Natural killer cell treated with Interleukin-12 subunit alpha and Interleukin-12 subunit beta and Interleukin-15 and Interleukin-18, amount 100 ng/mL, for 72 hours (primary cell): ENCODE measurements around the gene CDH20. TPM values are rescaled to one million over a fixed set of nuclear protein-coding genes. Genes with fewer than 3 reads are reported as not detected.

ENCODE experiments used
- ATAC-seq, 2 donors: fragments of 150-1000 bp; cut with Tn5 transposase in 1 of 2; sonication (Bioruptor Pico), chemical (Tn5 transposase) in 1 of 2; 2 replicates each; pipeline ENCODE4 v1.10.0; 2021
- DNase-seq: peaks from one replicate; pipeline ENCODE4 v3.0.0; 2022; ENCODE audit warnings: low spot score
- H3K27ac Mint-ChIP-seq, 2 donors: 1 replicate in 1 of 2; 2 replicates in 1 of 2; pipeline ENCODE4 v1.8.0; 2022; ENCODE audit warnings: mixed read lengths in 2 of 2, mild to moderate bottlenecking in 1 of 2, moderate library complexity in 1 of 2
- H3K27me3 Mint-ChIP-seq, 2 donors: 1 replicate in 1 of 2; 2 replicates in 1 of 2; pipeline ENCODE4 v1.8.0; 2022; ENCODE audit warnings: mixed read lengths in 2 of 2
- H3K36me3 Mint-ChIP-seq: one replicate; pipeline ENCODE4 v1.8.0; 2022; ENCODE audit warnings: mixed read lengths
- H3K4me1 Mint-ChIP-seq, 2 donors: 1 replicate in 1 of 2; 2 replicates in 1 of 2; pipeline ENCODE4 v1.8.0; 2022; ENCODE audit warnings: low read depth in 2 of 2, mixed read lengths in 2 of 2, mild to moderate bottlenecking in 1 of 2
- H3K4me3 Mint-ChIP-seq: one replicate; pipeline ENCODE4 v1.8.0; 2022; ENCODE audit warnings: mixed read lengths
- H3K9me3 Mint-ChIP-seq: 2 replicates; pipeline ENCODE4 v1.8.0; 2022; ENCODE audit warnings: mixed read lengths
- total RNA-seq, 2 donors: library from RNA; stranded (reverse); gene quantifications; one replicate each; pipeline ENCODE4 v1.2.3, GENCODE V29; 2022

Gene CDH20
- total RNA-seq, 2 donors from 2014 or later = 0.10 TPM; not detected in 1

GRCh38 chr18:61474341-61474740 is 141.1 kb downstream of the CDH20 start:
- ATAC-seq (no peak), DNase-seq (no peak)
- no peak overlapping the region for H3K27ac Mint-ChIP-seq
- H3K27me3 Mint-ChIP-seq = peaks cover 6% of the 10 kb centered on the region in 2 donors
- H3K36me3 Mint-ChIP-seq = no peaks in the 10 kb centered on the region
- H3K9me3 Mint-ChIP-seq = no peaks in the 10 kb centered on the region
- H3K4me3 Mint-ChIP-seq = no peak overlapping the region
- H3K4me1 Mint-ChIP-seq = no peaks in the 10 kb centered on the region

- DNase-seq = no peak
- H3K4me3 Mint-ChIP-seq = no peak overlapping the region
Observed at GRCh38 chr18:61474918-61475317, 141.7 kb downstream of the CDH20 start.

GRCh38 chr18:61475931-61476330 is 142.7 kb downstream of the CDH20 start:
- DNase-seq (no peak), ATAC-seq (no peak)
- Mint-ChIP-seq H3K4me1 (no peaks in the 10 kb centered on the region), H3K9me3 (peaks cover 4% of the 10 kb centered on the region), H3K27me3 (peaks cover 6% of the 10 kb centered on the region in 2 donors), H3K27ac (no peak overlapping the region), H3K4me3 (no peak overlapping the region), H3K36me3 (no peaks in the 10 kb centered on the region)

More at GRCh38 chr18:61474918-61475317, 141.7 kb downstream of the CDH20 start:
- no peaks in the 10 kb centered on the region for H3K36me3 Mint-ChIP-seq
- no peaks in the 10 kb centered on the region for H3K4me1 Mint-ChIP-seq
- peaks cover 6% of the 10 kb centered on the region in 2 donors for H3K27me3 Mint-ChIP-seq
- no peak overlapping the region for H3K27ac Mint-ChIP-seq
- peaks cover 4% of the 10 kb centered on the region for H3K9me3 Mint-ChIP-seq
- ATAC-seq = no peak

- no peak overlapping the region for H3K4me3 Mint-ChIP-seq
- ATAC-seq (no peak), DNase-seq (no peak)
- peaks cover 2 to 5% of the 10 kb centered on the region in 2 donors for H3K27me3 Mint-ChIP-seq
- H3K4me1 Mint-ChIP-seq = no peaks in the 10 kb centered on the region
- H3K36me3 Mint-ChIP-seq = no peaks in the 10 kb centered on the region
- no peaks in the 10 kb centered on the region for H3K9me3 Mint-ChIP-seq
- no peak overlapping the region for H3K27ac Mint-ChIP-seq
Observed at GRCh38 chr18:61489334-61489733, 156.1 kb downstream of the CDH20 start.

- H3K27me3 Mint-ChIP-seq = peaks cover 0 to 2% of the 10 kb centered on the region in 2 donors
- no peak overlapping the region for H3K4me3 Mint-ChIP-seq
- ATAC-seq = no peak
- H3K27ac Mint-ChIP-seq = no peak overlapping the region
- no peaks in the 10 kb centered on the region for H3K9me3 Mint-ChIP-seq
- no peak for DNase-seq
- H3K4me1 Mint-ChIP-seq = no peaks in the 10 kb centered on the region
- no peaks in the 10 kb centered on the region for H3K36me3 Mint-ChIP-seq
Observed at GRCh38 chr18:61496374-61496773, 163.1 kb downstream of the CDH20 start.

- DNase-seq (no peak), ATAC-seq (no peak)
- Mint-ChIP-seq H3K9me3 (no peaks in the 10 kb centered on the region), H3K4me3 (no peak overlapping the region), H3K4me1 (no peaks in the 10 kb centered on the region), H3K27ac (no peak overlapping the region), H3K36me3 (no peaks in the 10 kb centered on the region), H3K27me3 (peaks cover 0 to 5% of the 10 kb centered on the region in 2 donors)
Observed at GRCh38 chr18:61497422-61497821, 164.2 kb downstream of the CDH20 start.

GRCh38 chr18:61502472-61502871 is 169.2 kb downstream of the CDH20 start:
- no peak overlapping the region for H3K4me3 Mint-ChIP-seq
- H3K4me1 Mint-ChIP-seq = no peaks in the 10 kb centered on the region
- DNase-seq (no peak), ATAC-seq (no peak)
- no peak overlapping the region for H3K27ac Mint-ChIP-seq
- H3K9me3 Mint-ChIP-seq = no peaks in the 10 kb centered on the region
- peaks cover 14% of the 10 kb centered on the region in 2 donors for H3K27me3 Mint-ChIP-seq
- no peaks in the 10 kb centered on the region for H3K36me3 Mint-ChIP-seq

GRCh38 chr18:61503688-61504087 is 170.5 kb downstream of the CDH20 start:
- DNase-seq (no peak), ATAC-seq (no peak)
- Mint-ChIP-seq H3K4me1 (no peaks in the 10 kb centered on the region), H3K4me3 (no peak overlapping the region), H3K27me3 (peaks cover 14 to 16% of the 10 kb centered on the region in 2 donors), H3K27ac (no peak overlapping the region), H3K36me3 (no peaks in the 10 kb centered on the region), H3K9me3 (no peaks in the 10 kb centered on the region)

GRCh38 chr18:61528961-61529360 is 195.7 kb downstream of the CDH20 start:
- no peaks in the 10 kb centered on the region for H3K27me3 Mint-ChIP-seq
- H3K9me3 Mint-ChIP-seq = no peaks in the 10 kb centered on the region
- no peaks in the 10 kb centered on the region for H3K36me3 Mint-ChIP-seq
- H3K4me1 Mint-ChIP-seq = no peaks in the 10 kb centered on the region
- no peak overlapping the region for H3K4me3 Mint-ChIP-seq
- H3K27ac Mint-ChIP-seq = no peak overlapping the region
- no peak for ATAC-seq
- DNase-seq = no peak

- no peak overlapping the region for H3K4me3 Mint-ChIP-seq
- no peaks in the 10 kb centered on the region for H3K4me1 Mint-ChIP-seq
- ATAC-seq = no peak
- no peaks in the 10 kb centered on the region for H3K9me3 Mint-ChIP-seq
- H3K27ac Mint-ChIP-seq = no peak overlapping the region
- H3K27me3 Mint-ChIP-seq = no peaks in the 10 kb centered on the region
- no peak for DNase-seq
- no peaks in the 10 kb centered on the region for H3K36me3 Mint-ChIP-seq
Observed at GRCh38 chr18:61530681-61531080, 197.5 kb downstream of the CDH20 start.

- H3K9me3 Mint-ChIP-seq = no peaks in the 10 kb centered on the region
- no peaks in the 10 kb centered on the region for H3K36me3 Mint-ChIP-seq
- H3K27me3 Mint-ChIP-seq = no peaks in the 10 kb centered on the region
- ATAC-seq (no peak), DNase-seq (no peak)
- no peak overlapping the region for H3K27ac Mint-ChIP-seq
- no peaks in the 10 kb centered on the region for H3K4me1 Mint-ChIP-seq
- H3K4me3 Mint-ChIP-seq = no peak overlapping the region
Observed at GRCh38 chr18:61531182-61531581, 198.0 kb downstream of the CDH20 start.

GRCh38 chr18:61531891-61532290 is 198.7 kb downstream of the CDH20 start:
- no peaks in the 10 kb centered on the region for H3K9me3 Mint-ChIP-seq
- no peaks in the 10 kb centered on the region for H3K4me1 Mint-ChIP-seq
- H3K27ac Mint-ChIP-seq = no peak overlapping the region
- no peak for DNase-seq
- H3K4me3 Mint-ChIP-seq = no peak overlapping the region
- no peaks in the 10 kb centered on the region for H3K36me3 Mint-ChIP-seq
- no peak for ATAC-seq
- H3K27me3 Mint-ChIP-seq = no peaks in the 10 kb centered on the region

- H3K4me1 Mint-ChIP-seq = no peaks in the 10 kb centered on the region
- no peak for DNase-seq
- H3K36me3 Mint-ChIP-seq = no peaks in the 10 kb centered on the region
- no peak overlapping the region for H3K4me3 Mint-ChIP-seq
- no peak for ATAC-seq
- H3K27ac Mint-ChIP-seq = no peak overlapping the region
- H3K27me3 Mint-ChIP-seq = peaks cover 3 to 13% of the 10 kb centered on the region in 2 donors
- no peaks in the 10 kb centered on the region for H3K9me3 Mint-ChIP-seq
Observed at GRCh38 chr18:61535401-61535800, 202.2 kb downstream of the CDH20 start.

GRCh38 chr18:61541673-61542072 is 208.4 kb downstream of the CDH20 start:
- ATAC-seq = no peak
- Mint-ChIP-seq H3K36me3 (no peaks in the 10 kb centered on the region), H3K4me3 (no peak overlapping the region), H3K9me3 (no peaks in the 10 kb centered on the region), H3K27me3 (peaks cover 7 to 13% of the 10 kb centered on the region in 2 donors), H3K4me1 (no peaks in the 10 kb centered on the region), H3K27ac (no peak overlapping the region)
- DNase-seq = no peak

GRCh38 chr18:61542596-61542995 is 209.4 kb downstream of the CDH20 start:
- Mint-ChIP-seq H3K27me3 (peaks cover 7 to 10% of the 10 kb centered on the region in 2 donors), H3K4me3 (no peak overlapping the region), H3K36me3 (no peaks in the 10 kb centered on the region), H3K27ac (no peak overlapping the region), H3K9me3 (no peaks in the 10 kb centered on the region), H3K4me1 (no peaks in the 10 kb centered on the region)
- ATAC-seq (no peak), DNase-seq (no peak)
